Erythroblast (primary cell): ENCODE results near the gene PDF.

Source experiments
- GATA1 ChIP-seq: IDR thresholded peaks from 2 replicates; pipeline ENCODE4 v1.6.1; 2011; ENCODE audit warnings: low read depth, mild to moderate bottlenecking, control low read depth, low read length, moderate library complexity
- POLR2A ChIP-seq: IDR thresholded peaks from 2 replicates; pipeline ENCODE4 v1.6.1; 2011; ENCODE audit warnings: mild to moderate bottlenecking, low read length

DNA sequence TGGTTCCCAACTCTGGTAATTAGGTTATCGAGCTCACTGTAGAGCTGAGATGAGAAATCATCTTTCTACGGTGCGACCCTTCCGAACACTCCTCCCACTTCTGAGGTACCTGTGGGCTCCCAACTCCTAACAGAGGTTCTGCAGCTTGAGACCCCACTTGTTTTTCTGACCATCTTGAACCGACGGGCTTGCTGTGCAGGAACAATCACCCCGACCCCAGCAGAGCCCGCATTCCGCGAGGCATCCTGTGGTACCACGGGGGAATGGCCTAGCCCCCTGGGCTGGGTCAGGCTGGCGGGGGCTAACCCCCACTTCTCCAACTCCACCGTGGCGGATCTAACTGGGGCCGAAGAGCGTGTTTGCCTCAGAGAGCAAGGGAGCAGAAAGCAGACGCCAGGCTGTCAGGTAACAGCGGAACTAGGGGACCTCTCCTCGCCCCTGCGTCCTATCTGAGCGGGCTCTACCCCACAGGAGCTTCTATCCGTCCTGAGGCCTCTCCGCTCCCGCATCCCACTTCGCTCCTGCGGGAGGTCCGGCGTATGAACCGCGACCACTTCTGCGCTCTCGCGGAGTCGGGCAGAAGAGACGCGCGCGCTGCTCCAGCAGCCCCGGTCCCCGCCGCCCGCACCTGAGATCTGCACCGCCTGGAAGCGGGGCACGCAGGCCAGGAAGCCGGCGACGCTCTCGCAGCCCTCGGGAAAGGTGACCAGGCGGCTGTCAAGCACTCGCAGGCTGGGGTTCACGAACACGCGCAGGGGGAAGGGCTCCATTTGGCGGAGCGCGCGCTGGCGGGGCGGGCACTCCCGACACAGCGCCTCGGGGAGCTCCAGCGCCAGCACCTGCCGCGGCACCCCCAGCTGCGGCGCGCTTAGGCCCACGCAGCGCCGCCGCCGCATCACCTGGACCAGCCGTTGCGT, 761 bp downstream of the PDF start:
- no peak for TF ChIP-seq POLR2A
- TF ChIP-seq GATA1 = no peak
